Left colon (tissue), 2 donors: ENCODE data around the gene TRIM44. TPM values are rescaled to one million over a fixed set of nuclear protein-coding genes. Genes with fewer than 3 reads are reported as not detected.
"Not testable (repeated sequence)": the region's sequence is repeated elsewhere in the genome, so short reads cannot be mapped to it uniquely, and the experiment has no call there.

ENCODE experiments used
- ATAC-seq: fragments of 200-7000 bp; cut with Tn5 transposase; one replicate; pipeline ENCODE4 v1.9.1; 2020; ENCODE audit warnings: mild to moderate bottlenecking, moderate library complexity
- DNase-seq, 2 donors: peaks; one replicate each; pipeline ENCODE4 v3.0.0-alpha.2; 2020
- intact Hi-C, 2 donors: fragments of 100-400 bp; cut with DNase I in 1 of 2; cut with micrococcal nuclease in 1 of 2; formaldehyde crosslinking; loops; one replicate each; pipeline versions ENCODE4 v1.11.2 to v1.14.0; 2022; cut with DNase I, micrococcal nuclease
- total RNA-seq, 2 donors: library from RNA; stranded (reverse); fragmentation: NEBNext Ultra II Directional; extraction: Animal tissue kit (Norgen Biotek cat#: 25700); gene quantifications; one replicate each; pipeline ENCODE4 v1.2.1, GENCODE V29; 2021
- donor health status: DM: no; HTN: no; CAD: no.
- donor health status: DM: yes; HTN: yes; CAD: no.

Gene TRIM44
- total RNA-seq, 2 donors from 2014 or later, result 45.7 to 49.4 TPM

DNA sequence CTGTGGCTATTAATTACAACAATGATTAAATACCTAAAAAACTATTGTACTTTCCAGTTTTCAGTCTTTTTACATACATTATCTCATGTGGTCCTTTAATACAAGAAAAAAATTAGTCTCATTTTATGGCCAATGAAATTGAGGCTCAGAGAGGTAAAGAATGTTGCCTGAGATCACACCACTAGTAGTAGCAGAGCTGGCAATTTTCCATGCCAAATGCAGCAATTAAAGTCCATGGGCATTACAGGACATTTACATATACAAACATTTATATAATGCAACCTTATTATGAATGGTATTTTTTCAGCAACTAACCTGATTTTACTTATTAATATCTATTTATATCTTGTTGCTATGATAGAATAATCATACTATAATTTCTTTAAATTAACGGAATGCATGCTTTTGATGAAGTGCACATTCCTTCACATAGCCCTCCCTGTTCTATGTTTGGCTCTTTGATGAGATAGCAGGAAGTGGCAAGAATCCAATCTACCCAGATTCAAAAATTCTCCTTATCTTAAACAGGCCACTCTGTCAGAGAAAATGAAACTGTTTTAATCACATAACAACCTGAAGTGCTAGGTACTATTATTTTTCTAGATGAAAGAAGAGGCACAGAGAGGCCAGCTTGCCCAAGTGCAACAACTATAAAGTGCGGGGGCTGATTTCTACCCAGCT lies 160.4 kb downstream of the TRIM44 start:
- ATAC-seq, result no peak
- intact Hi-C loops, result loop anchor here (5.0 to 10.0 kb wide), 4 partner anchors 206 to 442 kb away; partner anchors contain the start of gene FJX1 (in 1 of the 2)
- no peak for DNase-seq

GRCh38 chr11:35823742-35824298 lies 161.2 kb downstream of the TRIM44 start:
- DNase-seq (no peak), ATAC-seq (no peak)
- intact Hi-C loops, result loop anchor here (5.0 to 10.0 kb wide), 4 partner anchors 207 to 441 kb away; partner anchors contain the start of gene FJX1 (in 1 of the 2)

DNA sequence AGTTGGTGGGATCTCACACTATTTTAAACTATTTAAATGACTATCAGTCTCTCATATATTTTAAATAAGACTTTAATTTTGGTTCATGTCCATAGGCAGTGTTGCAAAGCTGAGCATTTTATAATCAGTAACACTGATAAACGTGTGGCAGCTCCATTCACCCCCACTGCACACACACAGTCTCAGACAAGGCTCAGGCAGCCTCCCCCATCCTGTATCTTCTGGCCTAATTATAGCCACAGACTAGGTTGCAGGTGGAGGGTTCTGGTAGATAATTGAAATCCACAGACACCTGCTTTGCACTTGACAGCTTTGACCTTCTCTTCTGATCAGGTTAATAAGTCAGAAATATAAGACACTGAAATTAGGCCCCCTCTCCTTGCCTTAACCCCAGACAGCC lies 162.8 kb downstream of the TRIM44 start:
- ATAC-seq (no peak), DNase-seq (no peak)
- intact Hi-C loops, result loop anchor here (10.0 kb wide), 3 partner anchors 299 to 439 kb away; no protein-coding TSS in a partner anchor

DNA sequence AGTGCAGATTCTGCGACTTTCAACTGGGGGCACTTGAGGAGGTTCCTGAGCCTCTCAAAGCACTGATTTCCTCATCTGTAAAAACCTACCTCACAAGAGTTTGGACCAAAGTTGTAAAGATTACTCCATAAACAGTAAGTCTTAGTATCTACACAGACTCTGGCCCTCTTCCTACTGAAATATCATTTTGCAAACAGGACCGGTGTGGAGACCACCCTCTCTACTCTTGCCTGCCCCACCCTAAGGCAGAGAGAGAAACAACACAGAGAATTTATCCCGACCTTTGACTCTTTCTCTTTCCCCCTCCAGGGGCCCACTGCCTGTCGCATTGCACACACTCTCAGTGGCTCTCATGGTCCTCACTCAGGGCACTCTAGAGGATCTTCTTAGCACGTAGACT lies 163.4 kb downstream of the TRIM44 start:
- intact Hi-C loops, result loop anchor here (10.0 kb wide), 3 partner anchors 299 to 439 kb away; no protein-coding TSS in a partner anchor
- no peak for ATAC-seq
- no peak for DNase-seq

DNA sequence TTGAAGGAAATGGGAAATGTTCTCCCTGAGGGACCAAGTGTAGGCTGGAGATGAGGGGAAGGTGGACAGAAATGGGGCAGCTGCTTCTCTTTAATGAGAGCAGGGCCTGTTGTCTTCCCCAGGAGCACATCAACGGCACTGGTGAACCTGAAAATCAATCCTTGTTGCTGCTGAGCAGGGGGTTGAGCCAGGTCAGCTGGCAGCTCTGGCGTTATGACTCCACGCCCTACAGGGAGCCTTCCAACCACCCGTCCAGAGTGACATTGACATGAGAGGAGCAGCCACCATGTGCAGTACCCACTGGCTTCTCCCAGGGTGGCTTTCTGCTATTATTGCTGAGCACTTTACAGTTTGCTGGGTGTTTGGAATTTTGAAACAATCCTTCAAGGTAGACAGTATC lies 164.4 kb downstream of the TRIM44 start:
- ATAC-seq (no peak), DNase-seq (no peak)
- intact Hi-C loops, result loop anchor here (10.0 kb wide), 3 partner anchors 298 to 438 kb away; no protein-coding TSS in a partner anchor

- ATAC-seq (no peak), DNase-seq (no peak)
- intact Hi-C loops, result no loop called here
Measured at GRCh38 chr11:35836205-35836604, 173.6 kb downstream of the TRIM44 start.

DNA sequence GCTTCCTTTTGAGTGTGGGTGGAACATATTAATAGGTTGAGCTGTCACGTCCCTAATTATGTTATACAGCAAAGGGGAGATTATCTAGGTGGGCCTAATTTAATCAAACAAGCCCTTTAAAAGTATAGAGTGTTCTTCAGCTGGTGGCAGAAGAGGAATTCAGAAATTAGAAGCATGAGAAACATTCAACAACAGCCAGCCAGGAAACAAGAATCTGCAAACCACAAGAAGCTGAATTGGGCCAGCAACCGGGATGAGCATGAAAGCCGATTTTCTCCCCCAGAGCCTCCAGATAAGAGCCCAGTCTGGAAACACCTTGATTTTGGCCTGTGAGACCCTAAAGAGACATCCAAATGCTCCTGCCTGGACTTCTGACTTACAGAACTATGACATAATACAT lies 175.5 kb downstream of the TRIM44 start:
- DNase-seq (no peak), ATAC-seq (no peak)
- intact Hi-C loops, result no loop called here

- intact Hi-C loops, ATAC-seq, DNase-seq: not testable (repeated sequence)
Measured at GRCh38 chr11:35838697-35839367, 176.3 kb downstream of the TRIM44 start.

DNA sequence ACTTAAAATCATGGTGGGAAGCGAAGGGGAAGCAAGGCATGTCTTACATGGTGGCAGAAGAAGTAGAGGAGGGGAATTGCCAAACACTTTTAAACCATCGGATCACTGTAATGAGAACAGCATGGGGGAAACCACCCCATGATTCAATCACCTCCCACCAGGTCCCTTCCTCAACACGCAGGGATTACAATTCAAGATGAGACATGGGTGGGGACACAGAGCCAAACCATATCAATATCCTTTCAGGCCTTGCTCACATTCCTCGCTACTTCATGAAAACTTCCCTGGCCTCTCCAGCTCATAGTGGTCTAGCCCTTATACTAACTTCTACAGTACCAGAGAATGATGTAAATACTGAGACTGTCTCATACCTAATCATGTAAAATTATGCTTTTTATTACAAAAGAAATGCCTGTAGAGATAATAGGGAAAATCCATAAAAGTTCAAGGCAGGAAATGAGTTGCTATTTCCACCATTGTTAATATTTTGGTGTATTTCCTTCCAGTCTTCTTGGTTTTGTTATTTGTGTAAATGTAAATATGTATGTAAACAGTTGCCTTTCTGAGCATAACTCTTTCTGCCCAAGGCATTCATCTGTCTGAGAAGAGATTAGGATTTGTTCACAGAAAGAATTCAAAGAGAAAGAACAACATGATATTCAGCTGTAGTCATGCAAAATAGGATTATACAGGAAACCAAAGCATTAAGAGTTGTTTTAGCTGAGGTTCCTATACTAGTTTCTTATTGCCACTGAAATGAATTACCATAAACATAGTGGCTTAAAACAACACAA lies 177.0 kb downstream of the TRIM44 start:
- DNase-seq (no peak), ATAC-seq (no peak)
- intact Hi-C loops, result no loop called here

- ATAC-seq (no peak), DNase-seq (no peak)
- intact Hi-C loops, result no loop called here
Measured at GRCh38 chr11:35841733-35842132, 179.2 kb downstream of the TRIM44 start.

DNA sequence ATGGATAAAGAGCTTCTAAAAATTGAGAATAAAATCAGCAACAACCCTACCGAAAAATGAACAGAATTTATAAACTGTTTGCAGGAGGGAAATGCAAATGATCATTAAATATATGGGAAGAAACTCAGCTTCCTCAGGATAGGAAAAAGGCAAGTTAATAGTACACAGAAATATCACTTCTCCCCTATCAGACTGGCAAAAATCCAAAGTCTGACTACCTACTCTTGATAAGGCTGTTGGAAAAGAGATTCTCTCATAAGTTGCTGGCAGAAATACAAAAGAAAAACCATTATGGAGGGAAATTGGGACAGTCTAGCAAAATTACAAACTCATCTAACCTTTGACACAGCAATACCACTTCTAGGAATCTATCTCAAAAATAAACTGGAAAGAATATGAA lies 180.4 kb downstream of the TRIM44 start:
- ATAC-seq (no peak), DNase-seq (no peak)
- intact Hi-C loops, result no loop called here

DNA sequence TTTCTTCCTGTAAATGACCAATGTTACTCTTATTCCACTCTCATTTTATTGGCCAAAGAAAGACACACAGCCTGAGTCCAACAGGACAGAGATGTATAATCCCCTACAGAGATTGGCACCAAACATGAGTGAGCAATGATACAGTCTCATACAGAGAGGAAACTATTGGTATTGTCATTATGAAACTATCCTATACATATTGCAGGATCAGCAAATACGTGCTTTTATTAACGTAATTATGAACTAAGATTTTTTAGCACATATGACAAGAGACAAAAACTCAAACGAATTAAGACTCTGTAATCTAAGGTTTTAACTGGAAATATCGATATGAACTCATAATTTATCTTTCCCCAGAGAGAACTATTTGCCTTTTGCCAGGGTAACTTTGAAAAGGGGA lies 182.0 kb downstream of the TRIM44 start:
- ATAC-seq (no peak), DNase-seq (no peak)
- intact Hi-C loops, result no loop called here

DNA sequence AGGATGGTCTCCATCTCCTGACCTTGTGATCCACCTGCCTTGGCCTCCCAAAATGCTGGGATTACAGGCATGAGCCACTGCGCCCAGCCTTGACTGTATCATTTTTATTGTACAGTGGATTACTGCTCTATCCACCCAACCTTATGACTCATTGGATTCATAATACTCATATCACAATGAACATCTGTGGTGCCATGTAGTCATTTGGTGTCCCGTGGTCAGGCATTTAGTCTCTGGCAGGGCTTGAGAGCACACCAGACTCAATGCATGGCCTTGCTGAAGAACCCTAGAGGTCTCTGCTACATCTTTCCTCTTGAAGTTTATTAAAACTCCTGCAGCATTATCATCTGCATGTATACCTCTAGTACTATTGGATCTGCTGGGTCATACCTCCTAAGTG lies 183.3 kb downstream of the TRIM44 start:
- intact Hi-C loops, result no loop called here
- ATAC-seq (no peak), DNase-seq (no peak)

DNA sequence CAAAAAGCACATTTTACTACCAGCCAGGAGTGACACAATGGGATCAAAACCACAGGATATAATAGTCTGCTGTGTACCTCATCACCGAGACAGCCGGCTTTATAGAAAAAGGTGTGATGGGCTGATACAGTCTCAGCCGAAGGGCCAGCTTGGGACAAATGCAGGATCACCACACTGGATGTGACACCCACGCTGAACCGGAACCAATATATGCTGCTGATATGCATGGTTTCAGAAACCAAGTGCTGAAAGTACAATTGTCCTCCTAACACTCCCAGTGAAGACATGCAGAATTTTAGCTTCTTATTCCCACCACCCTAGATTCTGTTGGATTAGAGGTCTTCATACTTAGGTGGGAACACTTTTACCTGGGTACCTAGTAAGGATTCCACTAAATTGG lies 184.3 kb downstream of the TRIM44 start:
- ATAC-seq, result no peak
- no peak for DNase-seq
- intact Hi-C loops, result no loop called here

DNA sequence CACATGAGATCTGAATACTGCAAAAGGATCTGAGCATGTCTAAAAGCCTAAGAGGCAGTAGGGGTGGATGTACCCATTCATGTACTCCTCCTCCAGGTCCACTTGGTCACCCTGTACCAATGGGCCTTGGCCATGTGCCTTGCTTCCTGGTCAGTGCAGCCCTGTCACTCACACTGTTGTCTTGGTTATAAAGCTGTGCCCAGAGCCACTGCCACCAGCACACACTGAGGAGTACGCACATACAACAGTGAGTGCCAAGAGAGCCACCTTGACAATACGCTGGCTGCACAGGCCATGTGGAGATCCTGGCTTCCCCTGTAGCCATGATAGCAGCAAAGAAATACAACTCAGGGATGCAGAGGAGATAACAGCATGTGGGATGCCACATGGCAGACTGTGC lies 184.9 kb downstream of the TRIM44 start:
- ATAC-seq, result no peak

GRCh38 chr11:35848616-35849015 lies 186.0 kb downstream of the TRIM44 start:
- intact Hi-C loops, result no loop called here
- DNase-seq (no peak), ATAC-seq (no peak)

More for the DNA sequence above, 184.9 kb downstream of the TRIM44 start:
- no peak for DNase-seq
- intact Hi-C loops, result no loop called here

- intact Hi-C loops, result no loop called here
- no peak for ATAC-seq
- no peak for DNase-seq
Measured at GRCh38 chr11:35850191-35850590, 187.6 kb downstream of the TRIM44 start.

DNA sequence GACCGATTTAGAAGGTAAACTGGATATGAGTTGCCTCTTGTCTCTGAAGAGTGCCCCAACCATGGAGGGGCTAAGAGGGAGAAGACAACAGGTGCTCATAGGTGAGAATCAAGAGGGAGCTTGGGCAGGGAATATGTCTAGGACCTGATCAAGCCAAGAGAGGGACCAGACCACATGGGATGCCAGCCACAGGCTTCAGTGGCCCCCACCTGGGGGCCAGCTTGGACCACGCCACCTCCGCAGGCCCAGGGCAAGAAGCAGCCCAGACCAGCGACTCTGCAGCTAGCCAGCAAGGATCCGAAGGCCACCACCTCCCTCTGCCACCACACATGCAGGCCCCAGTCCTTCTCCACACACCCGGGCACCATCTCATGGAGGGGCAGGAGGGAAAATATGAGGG lies 188.8 kb downstream of the TRIM44 start:
- intact Hi-C loops, result no loop called here
- DNase-seq, result no peak

DNA sequence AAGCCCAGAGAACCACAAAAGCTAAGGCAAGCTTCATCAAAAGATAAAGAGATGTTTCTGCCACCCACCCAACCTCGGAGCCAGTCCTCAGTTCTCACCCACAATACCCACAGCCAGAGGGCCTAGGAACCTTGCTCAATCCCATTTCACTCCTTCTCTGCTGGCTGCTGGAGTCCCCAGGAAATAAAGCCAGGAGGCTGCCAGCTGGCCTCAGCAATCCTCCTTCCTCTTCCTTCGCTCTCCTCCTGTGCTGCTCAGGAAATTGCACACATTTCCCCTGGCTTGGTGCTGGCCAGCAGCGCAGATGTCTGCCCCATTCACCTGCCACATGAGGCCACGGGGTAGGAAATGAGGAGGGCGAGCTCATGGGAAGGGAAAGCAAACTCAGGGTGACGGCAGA lies 189.5 kb downstream of the TRIM44 start:
- no peak for DNase-seq
- intact Hi-C loops, result no loop called here
- ATAC-seq, result no peak

More for the DNA sequence above, 188.8 kb downstream of the TRIM44 start:
- no peak for ATAC-seq
